IPS DF 4.7 (cell line): ENCODE results near the gene SERPINA6.
"Not testable (repeated sequence)": the region's sequence is repeated elsewhere in the genome, so short reads cannot be mapped to it uniquely, and the experiment has no call there.

ENCODE experiments used
- DNase-seq: peaks from one replicate; pipeline ENCODE4 v3.0.0-alpha.2; 2013; ENCODE audit warnings: low spot score; ENCODE audit errors: extremely low read depth

SERPINA6 gene

GRCh38 chr14:94328196-94328595 lies 5.1 kb upstream of the SERPINA6 start:
- no peak for DNase-seq

DNA sequence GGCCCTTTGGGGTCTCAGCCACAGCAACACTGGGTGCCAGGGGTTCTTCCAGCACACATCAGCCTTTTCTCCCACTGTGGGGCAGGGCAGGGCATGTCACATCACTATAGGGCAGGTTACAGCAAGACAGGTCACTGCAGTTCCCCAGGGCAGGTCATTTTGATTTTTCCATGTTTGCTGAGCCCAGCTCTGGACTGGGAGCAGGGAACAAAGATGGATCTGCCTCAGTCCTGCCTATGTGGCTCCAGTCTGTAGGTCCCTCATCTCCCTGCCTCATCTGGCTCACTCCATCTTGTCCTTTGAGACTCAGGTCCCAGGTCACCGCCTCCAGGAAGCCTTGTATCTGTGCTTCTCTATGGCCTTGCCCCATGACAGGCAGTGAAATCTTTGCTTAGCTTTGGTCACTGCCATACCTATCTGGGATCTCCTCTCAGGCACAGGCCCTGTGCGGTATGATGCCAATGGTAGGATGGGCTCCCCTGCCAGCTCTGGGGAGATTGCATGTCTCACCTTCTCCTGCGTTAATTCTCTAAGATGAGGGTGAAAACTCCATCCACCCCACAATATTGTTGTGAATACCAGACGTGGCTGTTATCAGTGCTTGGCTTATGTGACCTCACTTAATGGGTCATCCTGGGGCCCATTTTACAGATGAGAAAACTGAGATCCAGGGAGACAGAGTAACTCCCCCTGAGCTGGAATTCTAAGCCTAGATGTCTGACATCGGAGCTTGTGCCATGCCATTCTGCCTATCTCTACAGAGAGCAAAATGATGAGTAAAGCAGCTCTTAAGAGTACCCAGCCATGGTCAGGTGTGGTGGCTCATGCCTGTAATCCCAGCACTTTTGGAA lies 1.5 kb downstream of the SERPINA6 start:
- DNase-seq: no peak

GRCh38 chr14:94320243-94320642 lies 2.9 kb downstream of the SERPINA6 start:
- DNase-seq: no peak

- DNase-seq: no peak
Observed at GRCh38 chr14:94317259-94317658, 5.9 kb downstream of the SERPINA6 start.

DNA sequence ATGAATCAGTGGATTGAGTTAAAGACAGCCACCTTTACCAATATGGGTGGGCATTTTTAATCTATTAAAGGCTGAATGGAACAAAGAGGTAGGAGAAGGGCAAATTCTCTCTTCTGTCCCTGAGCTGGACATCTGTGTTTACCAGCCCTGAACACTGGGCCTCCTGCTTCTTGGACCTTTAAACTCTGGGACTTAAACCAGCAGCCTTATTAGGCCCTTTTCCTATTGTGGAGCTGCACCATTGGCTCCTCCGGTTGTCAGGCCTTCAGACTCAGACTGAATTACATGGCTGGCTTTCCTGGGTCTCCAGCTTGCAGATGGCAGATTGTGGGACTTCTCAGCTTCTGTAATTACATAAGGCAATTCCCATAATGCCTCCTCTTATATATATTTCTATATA lies 6.4 kb downstream of the SERPINA6 start:
- no peak for DNase-seq

GRCh38 chr14:94314890-94315289 lies 8.2 kb downstream of the SERPINA6 start:
- DNase-seq: no peak

DNA sequence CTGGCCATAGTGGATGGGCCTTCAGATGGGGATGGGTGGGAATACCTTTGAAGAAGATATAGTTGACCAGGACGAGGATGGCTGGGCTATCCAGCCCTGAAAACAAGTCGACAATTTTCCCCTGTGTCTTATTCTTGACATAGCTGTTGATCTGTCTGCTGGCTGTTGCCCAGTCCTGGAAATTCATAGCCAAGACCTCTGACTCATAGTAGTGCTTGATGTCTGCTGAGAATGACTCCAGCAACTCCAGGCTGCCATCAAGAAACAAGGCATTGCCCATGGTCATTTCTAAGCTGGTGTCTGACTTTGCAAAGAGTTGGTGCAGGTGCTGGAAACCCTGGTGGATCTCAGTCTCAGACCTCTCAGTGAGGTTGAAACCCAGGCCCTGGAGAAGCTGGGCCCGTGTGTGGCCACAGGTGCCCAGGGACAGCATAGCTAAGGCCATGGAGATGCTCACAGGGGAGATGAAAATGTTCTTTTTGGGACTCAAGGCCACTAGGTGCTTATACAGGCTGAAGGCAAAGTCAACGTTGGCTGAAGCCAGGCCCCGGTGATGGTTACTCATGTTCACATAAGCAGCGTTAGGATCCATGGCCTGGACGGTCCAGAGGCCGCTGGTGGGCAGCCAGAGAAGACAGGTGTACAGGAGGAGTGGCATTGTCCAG lies 9.0 kb downstream of the SERPINA6 start:
- DNase-seq: no peak

- no peak for DNase-seq
Observed at GRCh38 chr14:94312481-94313246, 10.5 kb downstream of the SERPINA6 start.

DNA sequence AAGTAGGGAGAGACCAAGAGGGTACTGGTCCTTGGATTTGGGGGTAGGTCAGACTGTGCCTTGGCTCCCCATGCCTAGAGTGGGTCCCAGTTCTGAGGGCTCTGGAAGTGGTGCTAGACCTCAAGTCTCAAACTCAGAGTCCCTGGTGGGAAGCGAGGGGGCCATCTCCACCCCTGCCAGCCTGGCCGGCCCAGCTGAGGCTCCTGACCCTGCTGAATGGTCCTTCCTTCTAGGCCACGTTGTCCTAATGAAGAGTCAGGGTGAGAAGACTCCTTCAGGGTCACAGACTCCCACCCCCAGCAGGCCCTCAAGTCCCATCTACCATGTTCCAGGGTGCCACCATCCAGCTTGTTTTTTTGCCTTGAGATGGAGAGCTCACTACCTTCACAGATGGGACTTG lies 12.9 kb downstream of the SERPINA6 start:
- no peak for DNase-seq

DNA sequence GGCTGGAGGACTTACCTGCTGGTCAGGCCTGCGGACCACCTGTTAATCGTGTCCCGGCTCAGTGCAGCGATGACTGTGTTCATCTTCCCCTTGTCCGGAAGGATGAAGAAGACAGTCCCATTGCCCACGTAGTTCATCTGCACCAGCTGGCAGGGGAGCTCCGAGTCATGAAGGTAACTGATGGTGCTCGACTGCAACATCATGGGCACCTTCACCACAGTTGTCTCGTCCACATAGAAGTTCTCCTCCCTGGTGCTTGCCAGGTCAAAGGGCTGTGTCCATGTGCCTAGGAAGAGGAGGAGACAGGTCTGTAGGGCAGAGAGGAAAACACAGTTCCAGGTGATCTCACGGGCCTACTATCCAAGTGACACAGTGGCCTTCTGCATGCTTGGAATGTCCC lies 13.4 kb downstream of the SERPINA6 start:
- no peak for DNase-seq

- DNase-seq: peak; percentile 49
Observed at GRCh38 chr14:94307410-94307992, 15.6 kb downstream of the SERPINA6 start.

DNA sequence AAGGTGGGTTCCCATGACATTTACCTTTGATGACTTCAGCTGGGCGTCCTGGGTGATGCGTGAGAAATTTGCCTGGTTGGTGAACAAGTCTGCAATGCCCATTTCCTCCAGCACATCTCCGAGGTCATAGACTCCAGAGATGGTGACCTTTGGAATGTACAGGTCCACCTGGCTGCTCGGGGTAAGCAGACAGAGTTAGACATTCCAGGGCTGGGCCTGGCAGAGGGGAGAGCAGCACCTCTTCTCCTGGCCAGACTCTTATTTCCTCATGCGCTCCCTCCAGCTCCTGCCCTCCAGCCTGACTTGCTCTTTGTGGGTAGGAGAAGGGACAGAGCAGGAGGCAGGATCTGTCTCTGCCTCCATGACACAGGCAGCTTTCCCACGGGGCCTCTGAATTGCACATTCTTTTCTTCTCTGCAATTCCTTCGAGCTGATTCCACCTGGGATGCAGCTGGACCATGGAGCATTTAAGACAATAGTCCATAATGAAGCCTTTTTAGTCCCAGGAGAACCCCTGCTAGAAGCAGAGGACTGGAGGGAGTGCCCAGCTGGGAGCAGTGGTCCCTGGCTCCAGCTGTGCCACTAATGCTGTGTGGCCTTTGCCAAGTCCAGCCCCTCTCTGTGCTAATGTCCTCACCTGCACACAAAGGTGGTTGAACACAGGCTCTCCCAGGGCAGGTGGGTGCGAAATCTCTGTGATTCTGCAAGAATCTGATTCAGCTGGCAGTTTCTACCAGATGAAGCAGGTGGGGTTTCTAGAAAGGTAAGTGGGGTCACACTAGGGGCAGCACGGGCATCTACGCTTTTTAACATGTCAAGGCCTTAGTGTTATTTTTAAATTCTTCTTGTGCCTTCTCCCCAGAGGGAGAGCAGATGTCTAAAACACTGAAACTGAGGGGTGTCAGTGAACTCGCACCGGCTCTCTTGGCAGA lies 16.8 kb downstream of the SERPINA6 start:
- DNase-seq: no peak

DNA sequence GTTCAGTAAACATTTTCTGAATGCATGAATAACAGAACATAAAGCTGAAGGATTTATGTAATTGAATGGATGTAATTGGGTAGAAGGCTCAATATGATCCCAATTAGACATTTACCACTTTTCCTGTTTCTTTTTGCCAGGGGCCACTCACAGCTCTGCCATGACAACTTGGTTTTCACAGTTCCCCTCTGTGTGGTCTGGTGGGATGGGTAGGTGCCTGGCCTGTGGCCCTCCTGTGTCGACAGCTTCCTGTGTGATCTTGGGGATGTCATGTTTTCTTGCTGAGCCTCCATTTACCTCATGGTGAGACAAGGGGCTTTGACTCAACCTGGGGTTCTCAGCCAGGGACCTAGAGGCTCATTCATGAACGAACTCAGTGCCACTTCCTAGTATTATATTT lies 17.5 kb downstream of the SERPINA6 start:
- DNase-seq: no peak

DNA sequence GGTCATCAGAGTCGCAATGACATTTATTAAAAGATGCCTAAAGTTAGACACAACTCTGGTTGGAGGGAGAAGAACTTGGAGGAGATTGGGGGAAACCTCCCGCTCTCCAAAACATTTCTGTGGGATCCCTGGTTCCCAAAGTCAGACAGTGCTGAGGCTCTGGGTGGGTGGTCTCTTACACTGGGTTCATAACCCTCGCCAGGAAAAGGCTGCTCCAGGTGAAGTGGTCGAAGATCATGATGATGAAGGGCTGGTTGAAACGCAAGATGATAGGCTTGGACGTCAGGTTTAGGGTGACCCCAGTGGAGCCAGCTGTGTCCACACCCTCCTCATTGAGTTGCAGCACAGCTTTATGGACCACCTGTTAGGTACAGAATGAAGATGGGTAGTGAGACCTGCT lies 18.9 kb downstream of the SERPINA6 start:
- DNase-seq: no peak

- DNase-seq: no peak
Observed at GRCh38 chr14:94303111-94303510, 20.0 kb downstream of the SERPINA6 start.

DNA sequence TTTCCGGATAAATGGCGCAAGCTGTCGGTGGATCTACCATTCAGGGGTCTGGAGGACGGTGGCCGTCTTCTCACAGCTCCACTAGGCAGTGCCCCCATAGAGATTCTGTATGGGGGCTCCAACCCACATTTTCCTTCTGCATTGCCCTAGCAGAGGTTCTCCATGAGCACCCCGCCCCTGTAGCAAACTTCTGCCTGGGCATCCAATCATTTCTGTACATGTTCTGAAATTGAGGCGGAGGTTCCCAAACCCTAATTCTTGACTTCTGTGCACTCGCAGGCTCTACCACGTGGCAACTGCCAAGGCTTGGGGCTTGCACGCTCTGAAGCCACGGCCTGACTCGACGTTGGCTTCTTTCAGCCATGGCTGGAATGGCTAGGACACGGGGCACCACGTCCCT lies 25.0 kb downstream of the SERPINA6 start:
- no peak for DNase-seq

GRCh38 chr14:94296181-94296545 lies 27.0 kb downstream of the SERPINA6 start:
- DNase-seq: not testable (repeated sequence)

GRCh38 chr14:94295360-94296180 lies 27.6 kb downstream of the SERPINA6 start:
- DNase-seq: no peak

DNA sequence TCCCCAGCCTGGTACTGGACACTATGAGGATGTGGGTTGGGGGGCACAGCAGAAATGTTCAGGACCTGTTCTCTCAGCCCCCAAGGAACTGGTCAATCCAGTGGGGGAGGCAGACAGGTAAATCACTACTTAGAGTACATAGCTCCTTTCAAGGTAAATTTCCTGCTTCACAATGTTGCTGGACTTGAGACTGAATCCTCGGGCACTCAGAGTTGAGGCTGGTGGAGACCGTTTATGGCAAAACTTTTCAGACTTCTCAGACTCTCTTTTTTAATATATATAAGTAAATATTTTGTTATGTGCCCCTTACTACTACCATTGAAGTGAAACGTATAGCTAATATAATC lies 29.6 kb downstream of the SERPINA6 start:
- no peak for DNase-seq
